ENCODE measurements around the gene BCL11B. TPM values are rescaled to one million over a fixed set of nuclear protein-coding genes. Genes with fewer than 3 reads are reported as not detected.

Gene BCL11B
- polyA plus RNA-seq, 3 donors = 0.01 TPM; not detected in 2

DNA sequence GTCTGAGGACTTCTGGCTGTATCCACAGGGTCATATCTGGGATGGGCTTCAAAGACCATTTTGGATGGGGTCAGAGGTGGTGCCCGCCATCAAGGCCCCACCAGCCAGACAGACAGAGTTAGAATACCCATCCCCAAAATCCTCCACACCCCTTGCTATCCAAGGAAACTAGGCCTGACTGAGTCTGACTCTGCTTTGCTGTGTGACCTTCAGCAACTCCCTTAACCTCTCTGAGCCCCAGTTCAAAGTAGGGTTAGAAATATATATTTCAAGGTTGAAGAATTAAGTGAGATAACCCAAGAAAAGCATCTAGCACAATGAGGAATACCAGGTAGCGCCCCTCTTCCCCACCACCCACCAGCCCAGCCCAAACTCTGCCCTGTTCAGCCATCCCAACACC, 20.3 kb downstream of the BCL11B start:
- Histone ChIP-seq H2AFZ (ENCODE audit: insufficient read depth, low read depth, low read length, poor library complexity, severe bottlenecking) (no peak overlapping the region), H3K36me3 (replicated peaks in 1 of 2; ENCODE audit: control insufficient read depth in 1 of 2, insufficient read depth in 2 of 2, low read length in 2 of 2) (no peaks in the 10 kb centered on the region), H4K20me1 (ENCODE audit: insufficient read depth, low read length) (no peaks in the 10 kb centered on the region), H3K4me2 (replicated peaks; ENCODE audit: extremely low read depth, low read length, poor library complexity, severe bottlenecking) (no peak overlapping the region), H3K9ac (ENCODE audit: insufficient read depth, low read length, poor library complexity, severe bottlenecking) (no peak overlapping the region), H3K27ac (ENCODE audit: low read depth in 1 of 2, low read length in 2 of 2) (no peak overlapping the region), H3K9me3 (replicated peaks in 1 of 2; ENCODE audit: control insufficient read depth in 1 of 2, insufficient read depth in 1 of 2, low read length in 2 of 2) (no peaks in the 10 kb centered on the region), H3K79me2 (ENCODE audit: insufficient read depth, low read length) (no peaks in the 10 kb centered on the region), H3K4me3 (replicated peaks in 1 of 3; ENCODE audit: low read depth in 2 of 3, low read length in 3 of 3) (no peak overlapping the region), H3K4me1 (ENCODE audit: control insufficient read depth in 1 of 2, insufficient read depth in 2 of 2, low read length in 2 of 2) (no peaks in the 10 kb centered on the region), H3K27me3 (ENCODE audit: control insufficient read depth in 2 of 2, insufficient read depth in 2 of 2, low read length in 2 of 2) (peaks cover 7 to 24% of the 10 kb centered on the region in 2 donors)
- Mint-ChIP-seq H3K27me3 (ENCODE audit: low read depth in 3 of 3) (peaks cover 34 to 46% (median 39%) of the 10 kb centered on the region in 3 donors), H3K27ac (no peak overlapping the region), H3K4me1 (no peaks in the 10 kb centered on the region), H3K36me3 (no peaks in the 10 kb centered on the region), H3K4me3 (no peak overlapping the region), H3K9me3 (peaks cover 0 to 2% (median 0%) of the 10 kb centered on the region in 7 donors)
- DNase-seq = no peak
- WGBS (ENCODE audit: insufficient coverage) = no CpG with 5 or more reads among the region's 2 CpGs
- intact Hi-C loops (cut with micrococcal nuclease) = no loop called here
- TF ChIP-seq CTCF (IDR thresholded peaks at IDR 0.05) = no peak

DNA sequence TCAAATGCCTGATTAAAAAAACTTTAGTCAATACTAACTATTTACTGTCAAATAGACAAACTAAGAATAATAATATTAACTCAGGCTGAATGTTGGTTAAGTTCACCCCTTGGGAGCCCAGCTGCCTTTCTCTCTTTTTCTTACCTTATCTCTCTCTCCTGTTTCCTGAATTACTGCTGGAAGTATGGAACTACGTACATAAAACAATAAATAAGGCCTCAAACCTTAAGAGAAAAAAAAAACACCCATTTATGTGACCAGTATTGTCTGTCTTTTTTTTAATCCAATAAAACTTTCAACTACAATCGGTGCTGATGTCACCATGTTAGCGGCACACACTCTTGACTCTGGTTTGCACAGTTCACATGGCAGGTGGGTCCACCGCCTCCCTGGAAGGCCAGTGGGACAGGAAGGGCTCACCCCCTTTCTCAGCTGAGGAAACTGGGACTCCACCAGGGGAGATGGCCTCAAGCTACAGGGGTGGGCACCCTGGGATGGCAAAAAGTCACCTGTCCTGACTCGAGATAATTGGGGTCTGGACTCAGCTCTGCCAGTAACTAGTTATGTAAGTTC, 21.3 kb downstream of the BCL11B start:
- H2AFZ ChIP-seq (ENCODE audit: insufficient read depth, low read depth, low read length, poor library complexity, severe bottlenecking) = no peak overlapping the region
- no peaks in the 10 kb centered on the region for H3K36me3 ChIP-seq (replicated peaks in 1 of 2; ENCODE audit: control insufficient read depth in 1 of 2, insufficient read depth in 2 of 2, low read length in 2 of 2)
- 94% methylated on average over 4 of the region's 5 CpGs for WGBS (ENCODE audit: insufficient coverage)
- H3K9me3 ChIP-seq (replicated peaks in 1 of 2; ENCODE audit: control insufficient read depth in 1 of 2, insufficient read depth in 1 of 2, low read length in 2 of 2) = no peaks in the 10 kb centered on the region
- peaks cover 11 to 33% of the 10 kb centered on the region in 2 donors for H3K27me3 ChIP-seq (ENCODE audit: control insufficient read depth in 2 of 2, insufficient read depth in 2 of 2, low read length in 2 of 2)
- no peak for DNase-seq
- H3K27ac ChIP-seq (ENCODE audit: low read depth in 1 of 2, low read length in 2 of 2) = no peak overlapping the region
- Mint-ChIP-seq H3K27me3 (ENCODE audit: low read depth in 3 of 3) (peaks cover 42 to 56% (median 45%) of the 10 kb centered on the region in 3 donors), H3K4me1 (no peaks in the 10 kb centered on the region), H3K4me3 (no peak overlapping the region), H3K27ac (no peak overlapping the region), H3K9me3 (peaks cover 0 to 2% (median 0%) of the 10 kb centered on the region in 7 donors), H3K36me3 (no peaks in the 10 kb centered on the region)
- H3K4me3 ChIP-seq (replicated peaks in 1 of 3; ENCODE audit: low read depth in 2 of 3, low read length in 3 of 3) = no peak overlapping the region
- no peaks in the 10 kb centered on the region for H3K4me1 ChIP-seq (ENCODE audit: control insufficient read depth in 1 of 2, insufficient read depth in 2 of 2, low read length in 2 of 2)
- H3K4me2 ChIP-seq (replicated peaks; ENCODE audit: extremely low read depth, low read length, poor library complexity, severe bottlenecking) = no peak overlapping the region
- H4K20me1 ChIP-seq (ENCODE audit: insufficient read depth, low read length) = no peaks in the 10 kb centered on the region
- no peak for TF ChIP-seq CTCF (IDR thresholded peaks at IDR 0.05)
- intact Hi-C loops (cut with micrococcal nuclease) = no loop called here
- no peak overlapping the region for H3K9ac ChIP-seq (ENCODE audit: insufficient read depth, low read length, poor library complexity, severe bottlenecking)
- no peaks in the 10 kb centered on the region for H3K79me2 ChIP-seq (ENCODE audit: insufficient read depth, low read length)
